HL-60 (cell line): ENCODE data around the gene KRT4.

ENCODE experiments used
- DNase-seq, 2 experiments: peaks; one replicate each; pipeline ENCODE4 v3.0.0-alpha.2; 2010 to 2020; ENCODE audit warnings: low read depth in 1 of 2, low spot score in 1 of 2
- H3K27ac ChIP-seq: fragments of 250-450 bp; sonication (Bioruptor Pico); replicated peaks from 2 replicates; pipeline ENCODE4 v1.5.1; 2020; ENCODE audit warnings: mild to moderate bottlenecking, moderate library complexity
- H3K27me3 ChIP-seq: fragments of 250-450 bp; sonication (Bioruptor Pico); 2 replicates; pipeline ENCODE4 v1.5.1; 2021; ENCODE audit warnings: mild to moderate bottlenecking, moderate library complexity; ENCODE audit not compliant: insufficient read depth, poor library complexity, severe bottlenecking
- H3K4me3 ChIP-seq: replicated peaks from 2 replicates; pipeline ENCODE4 v1.5.1; 2011; ENCODE audit warnings: mild to moderate bottlenecking, control low read depth, low read length; ENCODE audit not compliant: insufficient read depth
- GABPA ChIP-seq: IDR thresholded peaks from 2 replicates; pipeline ENCODE4 v1.6.1; 2012; ENCODE audit warnings: low read depth
- POLR2AphosphoS5 ChIP-seq: IDR thresholded peaks from 2 replicates; pipeline ENCODE4 v1.6.1; 2012; ENCODE audit warnings: low read depth
- REST ChIP-seq: IDR thresholded peaks from 2 replicates; pipeline ENCODE4 v1.6.1; 2012; ENCODE audit warnings: low read depth; ENCODE audit not compliant: insufficient replicate concordance
- SPI1 ChIP-seq: IDR thresholded peaks from 2 replicates; pipeline ENCODE4 v1.6.1; 2012; ENCODE audit warnings: low read depth, mild to moderate bottlenecking, borderline replicate concordance
- TF ChIP-seq, protein P1 (sequence below): IDR thresholded peaks from one replicate; pipeline ENCODE4 v1.5.1; 2011; ENCODE audit warnings: low read length, control low read depth, inconsistent platforms; ENCODE audit not compliant: insufficient read depth

Gene KRT4

DNA sequence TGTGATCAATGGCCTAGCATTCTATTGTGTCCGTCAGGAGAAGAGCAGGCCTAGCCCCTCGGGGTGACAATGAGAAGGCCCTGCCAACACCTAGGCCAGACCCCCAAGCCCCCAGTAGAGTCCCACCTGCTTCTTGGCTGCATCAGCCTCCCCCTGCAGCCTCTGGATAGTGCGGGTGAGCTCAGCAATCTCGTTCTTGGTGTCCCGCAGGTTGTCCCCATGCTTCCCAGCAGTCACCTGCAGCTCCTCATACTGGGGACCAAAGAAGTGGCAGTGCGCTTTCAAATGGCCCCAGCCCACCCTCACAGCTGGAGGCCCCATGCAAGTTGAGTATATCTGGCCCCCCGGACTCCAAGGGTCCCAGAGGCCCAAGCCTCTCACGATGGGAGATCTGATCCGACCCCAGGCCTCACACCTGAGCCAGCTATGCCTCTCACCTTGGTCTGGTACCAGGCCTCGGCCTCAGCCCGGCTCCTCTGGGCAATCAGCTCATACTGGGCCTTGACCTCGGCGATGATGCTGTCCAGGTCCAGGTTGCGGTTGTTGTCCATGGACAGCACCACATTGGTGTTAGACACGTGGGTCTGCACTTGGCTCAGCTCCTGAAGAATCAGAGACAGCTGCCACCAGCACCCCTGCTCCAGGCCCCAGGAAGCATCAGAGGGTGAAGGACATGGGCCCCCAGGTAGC lies 10.0 kb upstream of the KRT4 start:
- TF ChIP-seq, protein P1, sequence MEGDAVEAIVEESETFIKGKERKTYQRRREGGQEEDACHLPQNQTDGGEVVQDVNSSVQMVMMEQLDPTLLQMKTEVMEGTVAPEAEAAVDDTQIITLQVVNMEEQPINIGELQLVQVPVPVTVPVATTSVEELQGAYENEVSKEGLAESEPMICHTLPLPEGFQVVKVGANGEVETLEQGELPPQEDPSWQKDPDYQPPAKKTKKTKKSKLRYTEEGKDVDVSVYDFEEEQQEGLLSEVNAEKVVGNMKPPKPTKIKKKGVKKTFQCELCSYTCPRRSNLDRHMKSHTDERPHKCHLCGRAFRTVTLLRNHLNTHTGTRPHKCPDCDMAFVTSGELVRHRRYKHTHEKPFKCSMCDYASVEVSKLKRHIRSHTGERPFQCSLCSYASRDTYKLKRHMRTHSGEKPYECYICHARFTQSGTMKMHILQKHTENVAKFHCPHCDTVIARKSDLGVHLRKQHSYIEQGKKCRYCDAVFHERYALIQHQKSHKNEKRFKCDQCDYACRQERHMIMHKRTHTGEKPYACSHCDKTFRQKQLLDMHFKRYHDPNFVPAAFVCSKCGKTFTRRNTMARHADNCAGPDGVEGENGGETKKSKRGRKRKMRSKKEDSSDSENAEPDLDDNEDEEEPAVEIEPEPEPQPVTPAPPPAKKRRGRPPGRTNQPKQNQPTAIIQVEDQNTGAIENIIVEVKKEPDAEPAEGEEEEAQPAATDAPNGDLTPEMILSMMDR, result no peak
- TF ChIP-seq POLR2AphosphoS5 (no peak), GABPA (no peak), REST (no peak)
- Histone ChIP-seq H3K27me3 (peaks cover 2% of the 10 kb centered on the region), H3K4me3 (no peak overlapping the region), H3K27ac (no peak overlapping the region)
- DNase-seq, result no peak

DNA sequence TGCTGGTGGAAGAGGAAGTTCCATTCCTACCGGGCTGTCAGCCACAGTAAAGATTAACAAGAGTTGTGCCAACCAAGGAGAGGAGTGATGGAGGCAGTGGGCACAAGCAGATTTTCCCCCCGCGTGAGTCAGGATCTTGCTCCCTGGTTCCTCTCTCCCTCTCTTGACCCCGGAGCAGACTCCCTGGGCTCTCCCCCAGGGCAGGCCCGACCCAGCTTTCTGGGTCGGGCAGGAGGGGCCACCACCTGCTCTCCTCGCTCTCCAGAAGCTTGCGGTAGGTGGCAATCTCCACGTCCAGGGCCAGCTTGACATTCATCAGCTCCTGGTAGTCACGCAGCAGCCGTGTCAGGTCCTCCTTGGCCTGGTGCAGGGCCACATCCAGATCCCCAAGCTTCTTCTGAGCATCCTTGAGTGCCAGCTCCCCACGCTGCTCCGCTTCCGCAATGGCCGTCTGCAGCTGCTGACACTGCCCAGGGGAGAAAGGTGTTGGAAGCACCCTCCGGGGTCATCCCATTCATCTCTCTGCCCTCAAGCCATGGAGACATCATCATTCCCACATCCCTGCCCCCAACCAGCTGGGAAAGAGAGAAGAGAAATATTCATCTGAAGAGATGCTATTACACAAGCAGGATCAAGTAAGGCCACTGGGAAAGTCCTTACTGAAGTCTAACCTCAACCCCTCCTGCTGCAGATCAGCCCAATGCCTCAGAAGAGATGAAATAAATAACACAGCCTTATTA lies 9.0 kb upstream of the KRT4 start:
- H3K27ac ChIP-seq, result no peak overlapping the region
- TF ChIP-seq, protein P1, result no peak
- TF ChIP-seq POLR2AphosphoS5 (no peak), GABPA (no peak), REST (no peak), SPI1 (no peak)
- H3K4me3 ChIP-seq, result no peak overlapping the region
- no peak for DNase-seq
- H3K27me3 ChIP-seq, result peaks cover 2% of the 10 kb centered on the region

GRCh38 chr12:52821826-52822660 lies 8.1 kb upstream of the KRT4 start:
- Histone ChIP-seq H3K27ac (no peak overlapping the region), H3K4me3 (no peak overlapping the region), H3K27me3 (peaks cover 2% of the 10 kb centered on the region)
- TF ChIP-seq GABPA, result no peak
- no peak for TF ChIP-seq SPI1
- TF ChIP-seq, protein P1, result no peak
- no peak for TF ChIP-seq POLR2AphosphoS5
- TF ChIP-seq REST, result no peak
- DNase-seq, result no peak
